Ramos (cell line): Measurements from ENCODE around the gene DPP6.
"Not testable (repeated sequence)": the region's sequence is repeated elsewhere in the genome, so short reads cannot be mapped to it uniquely, and the experiment has no call there.

Source experiments
- in situ Hi-C: fragments of 300-500 bp; cut with MboI; formaldehyde crosslinking; loops from one replicate; pipeline ENCODE4 v1.14.3; 2022; ENCODE audit warnings: low sequenced_read_pairs; ENCODE audit not compliant: unreplicated experiment

Gene DPP6

GRCh38 chr7:154678001-154678550, 625.9 kb downstream of the DPP6 start:
- in situ Hi-C loops, result not testable (repeated sequence)

- in situ Hi-C loops, result no loop called here
Measured at GRCh38 chr7:154679379-154680053, 627.3 kb downstream of the DPP6 start.

- in situ Hi-C loops, result no loop called here
Measured at GRCh38 chr7:154680894-154681659, 628.9 kb downstream of the DPP6 start.

GRCh38 chr7:154682003-154682402, 629.8 kb downstream of the DPP6 start:
- in situ Hi-C loops, result no loop called here

- in situ Hi-C loops, result no loop called here
Measured at GRCh38 chr7:154684666-154685563, 632.7 kb downstream of the DPP6 start.

- in situ Hi-C loops, result no loop called here
Measured at GRCh38 chr7:154685564-154685901, 633.3 kb downstream of the DPP6 start.

- in situ Hi-C loops, result no loop called here
Measured at GRCh38 chr7:154686305-154686704, 634.1 kb downstream of the DPP6 start.

GRCh38 chr7:154688952-154689351, 636.8 kb downstream of the DPP6 start:
- in situ Hi-C loops, result no loop called here

- in situ Hi-C loops, result no loop called here
Measured at GRCh38 chr7:154690411-154690810, 638.2 kb downstream of the DPP6 start.

GRCh38 chr7:154693661-154694060, 641.5 kb downstream of the DPP6 start:
- in situ Hi-C loops, result no loop called here

- in situ Hi-C loops, result no loop called here
Measured at GRCh38 chr7:154695836-154696235, 643.6 kb downstream of the DPP6 start.

- in situ Hi-C loops, result no loop called here
Measured at GRCh38 chr7:154696556-154696955, 644.4 kb downstream of the DPP6 start.

GRCh38 chr7:154698726-154699291, 646.6 kb downstream of the DPP6 start:
- in situ Hi-C loops, result no loop called here

- in situ Hi-C loops, result no loop called here
Measured at GRCh38 chr7:154699417-154699816, 647.2 kb downstream of the DPP6 start.

- in situ Hi-C loops, result no loop called here
Measured at GRCh38 chr7:154709840-154710520, 657.8 kb downstream of the DPP6 start.

GRCh38 chr7:154720016-154720415, 667.8 kb downstream of the DPP6 start:
- in situ Hi-C loops, result no loop called here

GRCh38 chr7:154721086-154721485, 668.9 kb downstream of the DPP6 start:
- in situ Hi-C loops, result no loop called here

- in situ Hi-C loops, result no loop called here
Measured at GRCh38 chr7:154726368-154726767, 674.2 kb downstream of the DPP6 start.

- in situ Hi-C loops, result no loop called here
Measured at GRCh38 chr7:154729056-154729455, 676.9 kb downstream of the DPP6 start.

- in situ Hi-C loops, result no loop called here
Measured at GRCh38 chr7:154735766-154736165, 683.6 kb downstream of the DPP6 start.
